ENCODE measurements around the gene CPNE5. TPM values are rescaled to one million over a fixed set of nuclear protein-coding genes. Genes with fewer than 3 reads are reported as not detected.
"Not testable (repeated sequence)": the region's sequence is repeated elsewhere in the genome, so short reads cannot be mapped to it uniquely, and the experiment has no call there.

CPNE5 gene
- total RNA-seq, 1 donor from 2014 or later, result 2.9 TPM

- Mint-ChIP-seq H3K36me3 (ENCODE audit: unreplicated experiment) (no peaks in the 10 kb centered on the region), H3K4me3 (ENCODE audit: unreplicated experiment) (no peak overlapping the region), H3K27ac (ENCODE audit: unreplicated experiment) (no peak overlapping the region), H3K27me3 (ENCODE audit: unreplicated experiment) (peaks cover 6% of the 10 kb centered on the region), H3K9me3 (ENCODE audit: unreplicated experiment) (peaks cover 6% of the 10 kb centered on the region), H3K4me1 (ENCODE audit: low read depth, unreplicated experiment) (peaks cover 18% of the 10 kb centered on the region)
- TF ChIP-seq CTCF (IDR thresholded peaks at IDR 0.05; ENCODE audit: partially characterized antibody, unreplicated experiment), result no peak
- DNase-seq, result no peak
Measured at GRCh38 chr6:36817176-36817817, 21.9 kb downstream of the CPNE5 start.

GRCh38 chr6:36815962-36816735, 23.1 kb downstream of the CPNE5 start:
- H3K9me3 Mint-ChIP-seq (ENCODE audit: unreplicated experiment), result peaks cover 4% of the 10 kb centered on the region
- H3K4me3 Mint-ChIP-seq (ENCODE audit: unreplicated experiment), result no peak overlapping the region
- DNase-seq, result no peak
- no peaks in the 10 kb centered on the region for H3K36me3 Mint-ChIP-seq (ENCODE audit: unreplicated experiment)
- H3K27ac Mint-ChIP-seq (ENCODE audit: unreplicated experiment), result no peak overlapping the region
- no peak for TF ChIP-seq CTCF (IDR thresholded peaks at IDR 0.05; ENCODE audit: partially characterized antibody, unreplicated experiment)
- H3K4me1 Mint-ChIP-seq (ENCODE audit: low read depth, unreplicated experiment), result peaks cover 11% of the 10 kb centered on the region
- H3K27me3 Mint-ChIP-seq (ENCODE audit: unreplicated experiment), result peaks cover 6% of the 10 kb centered on the region

- peaks cover 5% of the 10 kb centered on the region for H3K9me3 Mint-ChIP-seq (ENCODE audit: unreplicated experiment)
- H3K27ac Mint-ChIP-seq (ENCODE audit: unreplicated experiment), result no peak overlapping the region
- no peak overlapping the region for H3K4me3 Mint-ChIP-seq (ENCODE audit: unreplicated experiment)
- H3K4me1 Mint-ChIP-seq (ENCODE audit: low read depth, unreplicated experiment), result peaks cover 14% of the 10 kb centered on the region
- no peak for DNase-seq
- TF ChIP-seq CTCF (IDR thresholded peaks at IDR 0.05; ENCODE audit: partially characterized antibody, unreplicated experiment), result no peak
- H3K36me3 Mint-ChIP-seq (ENCODE audit: unreplicated experiment), result no peaks in the 10 kb centered on the region
- H3K27me3 Mint-ChIP-seq (ENCODE audit: unreplicated experiment), result peaks cover 5% of the 10 kb centered on the region
Measured at GRCh38 chr6:36814249-36814648, 25.0 kb downstream of the CPNE5 start.

GRCh38 chr6:36813526-36813925, 25.7 kb downstream of the CPNE5 start:
- no peak overlapping the region for H3K4me3 Mint-ChIP-seq (ENCODE audit: unreplicated experiment)
- TF ChIP-seq CTCF (IDR thresholded peaks at IDR 0.05; ENCODE audit: partially characterized antibody, unreplicated experiment), result no peak
- H3K27me3 Mint-ChIP-seq (ENCODE audit: unreplicated experiment), result peaks cover 5% of the 10 kb centered on the region
- peaks cover 14% of the 10 kb centered on the region for H3K4me1 Mint-ChIP-seq (ENCODE audit: low read depth, unreplicated experiment)
- peaks cover 5% of the 10 kb centered on the region for H3K9me3 Mint-ChIP-seq (ENCODE audit: unreplicated experiment)
- H3K36me3 Mint-ChIP-seq (ENCODE audit: unreplicated experiment), result no peaks in the 10 kb centered on the region
- H3K27ac Mint-ChIP-seq (ENCODE audit: unreplicated experiment), result no peak overlapping the region
- no peak for DNase-seq

GRCh38 chr6:36813047-36813446, 26.2 kb downstream of the CPNE5 start:
- not testable (repeated sequence) for H3K27me3 Mint-ChIP-seq (ENCODE audit: unreplicated experiment); H3K36me3 Mint-ChIP-seq (ENCODE audit: unreplicated experiment); H3K4me3 Mint-ChIP-seq (ENCODE audit: unreplicated experiment); DNase-seq; H3K9me3 Mint-ChIP-seq (ENCODE audit: unreplicated experiment); H3K27ac Mint-ChIP-seq (ENCODE audit: unreplicated experiment)
- peaks cover 13% of the 10 kb centered on the region for H3K4me1 Mint-ChIP-seq (ENCODE audit: low read depth, unreplicated experiment)

Measured in glutamatergic neuron (in vitro differentiated cells).